ENCODE data around the gene MSI2. TPM values are rescaled to one million over a fixed set of nuclear protein-coding genes. Genes with fewer than 3 reads are reported as not detected.
A peak's percentile ranks its signal among the peaks of the same experiment; 100 is the strongest.

The MSI2 gene
- total and polyA plus RNA-seq, 9 of the 15 experiments (the other 6 are each of a cell fraction or from before 2014, with no cell fraction given): 4.6 to 61.8 (median 42.4) TPM

- TF ChIP-seq KDM5B (IDR thresholded peaks at IDR 0.05; ENCODE audit: insufficient replicate concordance, low read depth, low read length) (no peak), ZNF311 (CRISPR knock-in tag; IDR thresholded peaks at IDR 0.05) (no peak), ZNF280A (IDR thresholded peaks at IDR 0.05; ENCODE audit: low read depth, partially characterized antibody) (no peak), RREB1 (CRISPR knock-in tag; IDR thresholded peaks at IDR 0.05) (no peak), ZKSCAN8 (CRISPR knock-in tag; IDR thresholded peaks at IDR 0.05) (no peak), ZSCAN32 (CRISPR knock-in tag; IDR thresholded peaks at IDR 0.05) (no peak), SMC3 (conservative IDR thresholded peaks at IDR 0.05; ENCODE audit: insufficient read depth, low read depth, low read length) (peak; percentile 43), HLTF (IDR thresholded peaks at IDR 0.05) (no peak), SAP30 (IDR thresholded peaks at IDR 0.05; ENCODE audit: borderline replicate concordance, insufficient read depth, low read depth, low read length, poor library complexity, severe bottlenecking) (no peak), POLR2AphosphoS2 (IDR thresholded peaks at IDR 0.05; ENCODE audit: low read length) (no peak), ZNF778 (CRISPR knock-in tag; IDR thresholded peaks at IDR 0.05) (no peak), GTF2B (IDR thresholded peaks at IDR 0.05; ENCODE audit: extremely low read depth, insufficient read length) (no peak), KLF1 (tag; IDR thresholded peaks at IDR 0.05) (no peak), ZEB2 (IDR thresholded peaks at IDR 0.05) (no peak), HDAC2 (IDR thresholded peaks at IDR 0.05) (no peak), RFX5 (IDR thresholded peaks at IDR 0.05; ENCODE audit: low read depth, low read length) (no peak), CHAMP1 (IDR thresholded peaks at IDR 0.05) (no peak), PHTF2 (CRISPR knock-in tag; IDR thresholded peaks at IDR 0.05) (no peak)
Measured at GRCh38 chr17:57440522-57441269, 184.4 kb downstream of the MSI2 start (continued).

All from K562 (cell line).